ENCODE results near the gene NTRK2.
"Not testable (repeated sequence)": the region's sequence is repeated elsewhere in the genome, so short reads cannot be mapped to it uniquely, and the experiment has no call there.

Gene NTRK2

GRCh38 chr9:84893419-84894128, 224.0 kb downstream of the NTRK2 start:
- DNase-seq (ENCODE audit: low spot score) = no peak

- no peak for DNase-seq (ENCODE audit: low spot score)
These were observed 225.3 kb downstream of the NTRK2 start for GRCh38 chr9:84894859-84895258.

GRCh38 chr9:84897362-84898094, 228.0 kb downstream of the NTRK2 start:
- DNase-seq (ENCODE audit: low spot score) = no peak

GRCh38 chr9:84898188-84898587, 228.7 kb downstream of the NTRK2 start:
- DNase-seq (ENCODE audit: low spot score) = no peak

- DNase-seq (ENCODE audit: low spot score) = not testable (repeated sequence)
These were observed 229.1 kb downstream of the NTRK2 start for GRCh38 chr9:84898618-84899017.

- DNase-seq (ENCODE audit: low spot score) = no peak
These were observed 229.8 kb downstream of the NTRK2 start for GRCh38 chr9:84899326-84899725.

GRCh38 chr9:84900421-84900820, 230.9 kb downstream of the NTRK2 start:
- DNase-seq (ENCODE audit: low spot score) = no peak

DNA sequence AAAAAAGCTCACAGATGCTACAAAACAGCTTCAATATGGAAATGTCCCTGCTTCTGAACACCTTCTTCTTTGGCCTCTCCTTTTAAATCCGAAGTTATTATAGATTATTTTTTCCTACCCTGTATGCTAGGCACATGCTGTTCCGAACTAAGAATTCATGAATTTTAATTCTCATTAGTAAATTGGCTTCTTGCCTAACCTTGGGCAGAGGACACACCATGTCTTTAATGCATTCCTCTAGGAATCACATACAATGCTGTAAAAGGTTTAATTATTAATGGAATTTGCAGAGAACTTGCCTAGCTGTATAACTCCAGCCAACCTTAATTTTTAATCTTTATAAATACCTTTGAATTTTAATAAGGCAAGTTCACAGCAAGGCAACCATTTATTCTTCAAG, 234.4 kb downstream of the NTRK2 start:
- DNase-seq (ENCODE audit: low spot score) = no peak

GRCh38 chr9:84916769-84917168, 247.2 kb downstream of the NTRK2 start:
- DNase-seq (ENCODE audit: low spot score) = no peak

- DNase-seq (ENCODE audit: low spot score) = no peak
These were observed 248.0 kb downstream of the NTRK2 start for GRCh38 chr9:84917366-84918070.

- no peak for DNase-seq (ENCODE audit: low spot score)
These were observed 249.9 kb downstream of the NTRK2 start for GRCh38 chr9:84919440-84919839.

- no peak for DNase-seq (ENCODE audit: low spot score)
These were observed 251.6 kb downstream of the NTRK2 start for GRCh38 chr9:84921175-84921574.

- no peak for DNase-seq (ENCODE audit: low spot score)
These were observed 252.5 kb downstream of the NTRK2 start for GRCh38 chr9:84922051-84922450.

GRCh38 chr9:84924266-84924665, 254.7 kb downstream of the NTRK2 start:
- DNase-seq (ENCODE audit: low spot score) = no peak

DNA sequence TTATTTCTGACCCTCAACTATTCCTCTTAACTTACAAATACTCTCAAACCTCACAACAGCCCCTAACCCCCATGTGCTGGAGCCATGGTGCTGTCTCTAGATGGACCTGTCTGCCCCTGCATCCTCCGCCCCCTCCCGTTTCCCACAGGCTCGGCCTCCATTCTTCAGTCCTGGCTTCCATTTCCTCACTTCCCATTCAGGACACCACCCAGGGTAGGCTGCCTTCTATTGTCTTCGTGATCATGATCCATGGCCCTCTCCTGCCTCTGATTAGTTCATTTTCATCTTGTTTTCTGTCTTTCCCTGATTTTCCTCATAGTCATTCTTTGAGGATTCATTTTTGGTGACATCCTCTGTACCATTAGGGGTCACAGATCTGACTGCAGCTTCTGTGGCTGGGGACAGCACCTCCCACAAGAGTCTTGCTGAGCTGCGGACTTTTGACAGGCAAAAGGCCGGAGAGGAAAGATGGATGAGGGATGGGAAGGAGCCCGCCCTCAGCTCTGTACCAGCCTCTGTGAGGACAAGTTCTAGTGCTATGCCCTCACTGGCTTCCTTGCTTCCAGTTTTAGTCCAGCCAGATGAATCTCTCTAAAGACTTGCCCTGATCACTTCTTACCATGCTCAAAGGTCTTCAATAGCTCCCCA, 255.8 kb downstream of the NTRK2 start:
- DNase-seq (ENCODE audit: low spot score) = no peak

GRCh38 chr9:84926793-84927192, 257.3 kb downstream of the NTRK2 start:
- DNase-seq (ENCODE audit: low spot score) = no peak

DNA sequence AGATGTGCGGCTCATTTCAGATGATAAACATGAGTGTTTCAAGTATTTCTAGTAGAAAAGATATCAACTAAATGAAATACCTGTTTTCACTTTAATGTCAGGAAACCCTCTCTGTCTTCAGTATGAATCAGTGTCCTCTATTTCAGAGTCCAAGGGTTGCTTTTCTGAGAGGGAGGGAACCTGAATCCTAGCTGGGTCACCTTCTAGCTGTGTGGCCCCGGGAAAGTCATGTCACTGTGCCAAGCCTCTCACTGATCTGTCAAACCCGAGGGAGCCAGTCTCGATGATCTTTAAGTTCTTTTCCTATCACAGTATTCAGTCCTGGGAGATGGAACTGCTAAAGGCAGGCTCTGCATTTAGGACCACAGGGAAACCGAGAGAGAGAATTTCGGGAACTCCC, 258.9 kb downstream of the NTRK2 start:
- DNase-seq (ENCODE audit: low spot score) = no peak

- DNase-seq (ENCODE audit: low spot score) = no peak
These were observed 259.5 kb downstream of the NTRK2 start for GRCh38 chr9:84929068-84929467.

- DNase-seq (ENCODE audit: low spot score) = no peak
These were observed 263.5 kb downstream of the NTRK2 start for GRCh38 chr9:84932915-84933527.

- no peak for DNase-seq (ENCODE audit: low spot score)
These were observed 266.1 kb downstream of the NTRK2 start for GRCh38 chr9:84935528-84936117.

DNA sequence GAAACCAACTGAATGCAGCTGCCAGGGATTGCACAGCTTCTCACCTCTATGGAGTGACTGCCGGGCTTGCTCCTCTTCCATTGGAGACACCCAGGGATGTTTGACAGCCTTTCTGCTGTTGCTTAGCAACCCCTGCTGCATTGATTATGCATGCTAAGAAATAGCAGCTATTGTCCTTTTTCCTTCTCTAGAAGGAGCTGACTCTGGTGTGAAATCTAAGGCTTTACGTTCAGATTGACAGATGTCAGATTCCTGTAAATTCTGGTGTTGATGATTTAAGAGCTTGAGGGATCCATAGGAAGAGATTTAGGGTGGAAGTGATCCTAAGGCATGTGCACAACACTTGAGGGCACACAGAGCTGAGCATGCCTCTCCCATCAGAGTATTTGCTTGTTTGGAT, 267.7 kb downstream of the NTRK2 start:
- DNase-seq (ENCODE audit: low spot score) = no peak

- no peak for DNase-seq (ENCODE audit: low spot score)
These were observed 268.1 kb downstream of the NTRK2 start for GRCh38 chr9:84937581-84937980.

All from germinal center (tissue), 1 donor.